IPS DF 6.9 (cell line): ENCODE data around the gene PRR14.
"Not testable (repeated sequence)": the region's sequence is repeated elsewhere in the genome, so short reads cannot be mapped to it uniquely, and the experiment has no call there.

Source experiments
- DNase-seq: peaks from one replicate; pipeline ENCODE4 v3.0.0-alpha.2; 2013; ENCODE audit warnings: low read depth, low spot score
- H3K27ac ChIP-seq: one replicate; pipeline ENCODE4 v1.5.1; 2013; ENCODE audit warnings: low read length, control low read depth
- H3K27me3 ChIP-seq: 2 replicates; pipeline ENCODE4 v1.6.1; 2013; ENCODE audit warnings: mild to moderate bottlenecking, low read length; ENCODE audit not compliant: control insufficient read depth, insufficient read depth
- H3K36me3 ChIP-seq: 2 replicates; pipeline ENCODE4 v1.6.1; 2013; ENCODE audit warnings: low read length; ENCODE audit not compliant: control insufficient read depth, insufficient read depth
- H3K4me1 ChIP-seq: 2 replicates; pipeline ENCODE4 v1.6.1; 2013; ENCODE audit warnings: low read length; ENCODE audit not compliant: control insufficient read depth, insufficient read depth
- H3K4me3 ChIP-seq: 2 replicates; pipeline ENCODE4 v1.5.1; 2013; ENCODE audit warnings: mild to moderate bottlenecking, low read length
- H3K9me3 ChIP-seq: 2 replicates; pipeline ENCODE4 v1.6.1; 2013; ENCODE audit warnings: low read length, inconsistent platforms; ENCODE audit not compliant: control insufficient read depth, insufficient read depth
- WGBS: extraction: QIAGEN DNeasy Blood & Tissue Kit; methylation state at CpG from one replicate; pipeline ENCODE4 v1.1.7; 2013; ENCODE audit warnings: mixed read lengths, missing lambda C conversion rate; ENCODE audit not compliant: insufficient read length, insufficient coverage; 5-methylcytosine and 5-hydroxymethylcytosine counted together

Gene PRR14

DNA sequence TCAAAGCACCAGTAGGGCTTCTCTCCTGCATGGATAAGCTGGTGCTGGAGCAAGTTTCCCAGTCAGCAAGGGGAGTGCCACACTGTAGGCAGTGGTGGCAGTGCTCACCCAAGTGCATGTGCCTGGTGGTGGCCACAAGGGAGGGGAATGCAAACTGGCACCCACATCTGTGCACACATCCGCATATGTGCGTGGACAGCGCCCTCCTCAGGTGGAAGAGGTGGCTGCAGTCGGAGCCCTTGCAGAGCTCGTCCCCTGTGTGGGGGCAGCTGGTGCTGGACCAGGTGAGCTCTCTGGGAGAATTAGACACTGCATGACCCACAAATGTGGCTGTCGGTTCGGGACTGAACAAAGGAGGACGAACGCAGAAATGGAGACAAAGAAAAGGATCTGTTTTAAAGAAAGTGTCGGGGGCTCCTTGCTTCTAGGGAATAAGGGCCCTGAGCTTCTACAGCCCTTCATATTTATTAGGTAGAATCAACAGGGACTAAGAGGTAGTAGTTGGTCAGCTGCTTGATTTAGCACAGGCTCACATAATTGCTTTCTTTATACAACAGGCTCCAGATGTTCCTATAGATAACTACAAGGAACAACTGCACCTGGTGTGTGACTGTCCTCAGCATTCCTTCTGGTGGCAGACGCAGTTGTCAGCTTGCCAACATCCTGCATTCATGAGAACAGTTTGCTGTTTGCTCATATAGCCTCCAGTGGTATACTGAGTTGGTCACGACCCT is 35.2 kb upstream of the PRR14 start:
- Histone ChIP-seq H3K36me3 (no peaks in the 10 kb centered on the region), H3K27ac (no peak overlapping the region), H3K4me1 (no peaks in the 10 kb centered on the region), H3K4me3 (no peak overlapping the region), H3K9me3 (no peaks in the 10 kb centered on the region), H3K27me3 (no peaks in the 10 kb centered on the region)
- WGBS = no CpG with 5 or more reads among the region's 12 CpGs
- DNase-seq = no peak

DNA sequence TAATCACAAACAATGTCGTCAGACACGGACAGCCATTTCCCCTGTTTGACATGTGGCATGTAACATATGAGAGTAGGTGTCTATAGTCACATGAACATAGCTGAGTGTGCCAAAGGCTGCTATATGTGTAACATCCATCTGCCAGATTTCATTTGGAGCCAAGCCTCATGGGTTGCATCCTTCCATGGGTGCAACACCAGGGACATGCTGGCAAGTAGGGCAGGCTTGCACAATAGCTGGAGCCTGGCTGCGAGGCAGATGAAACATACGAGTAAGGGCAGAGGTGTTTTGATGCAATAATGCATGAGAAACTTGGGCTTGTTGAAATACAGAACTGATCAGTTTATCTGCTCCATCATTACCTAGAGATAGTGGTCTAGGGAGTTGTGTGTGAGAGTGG is 31.6 kb upstream of the PRR14 start:
- H3K27ac ChIP-seq = no peak overlapping the region
- H3K4me1 ChIP-seq = no peaks in the 10 kb centered on the region
- H3K36me3 ChIP-seq = no peaks in the 10 kb centered on the region
- no peaks in the 10 kb centered on the region for H3K27me3 ChIP-seq
- H3K4me3 ChIP-seq = no peak overlapping the region
- no CpG with 5 or more reads among the region's 4 CpGs for WGBS
- no peaks in the 10 kb centered on the region for H3K9me3 ChIP-seq
- no peak for DNase-seq

DNA sequence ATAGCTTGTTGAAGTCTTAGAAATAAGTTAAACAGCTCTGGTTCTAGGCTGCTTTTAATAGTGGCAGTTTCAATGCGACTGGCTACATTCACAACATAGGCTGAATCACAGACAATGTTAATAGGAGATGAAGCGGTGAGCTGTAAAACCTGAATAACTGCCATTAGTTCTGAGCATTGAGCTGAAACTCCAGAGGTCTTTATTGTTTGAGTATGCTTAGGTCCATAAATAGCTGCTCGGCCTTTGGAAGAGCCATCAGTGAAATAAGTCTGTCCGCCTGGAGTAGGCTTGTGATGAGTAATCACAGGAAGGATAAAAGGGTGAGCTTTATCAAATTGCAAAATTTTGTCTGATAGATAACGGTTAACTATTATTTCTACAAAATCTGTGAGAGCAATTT is 31.1 kb upstream of the PRR14 start:
- Histone ChIP-seq H3K36me3 (no peaks in the 10 kb centered on the region), H3K27ac (no peak overlapping the region), H3K4me1 (no peaks in the 10 kb centered on the region), H3K9me3 (no peaks in the 10 kb centered on the region), H3K4me3 (no peak overlapping the region), H3K27me3 (no peaks in the 10 kb centered on the region)
- no CpG with 5 or more reads among the region's 5 CpGs for WGBS
- DNase-seq = no peak

DNA sequence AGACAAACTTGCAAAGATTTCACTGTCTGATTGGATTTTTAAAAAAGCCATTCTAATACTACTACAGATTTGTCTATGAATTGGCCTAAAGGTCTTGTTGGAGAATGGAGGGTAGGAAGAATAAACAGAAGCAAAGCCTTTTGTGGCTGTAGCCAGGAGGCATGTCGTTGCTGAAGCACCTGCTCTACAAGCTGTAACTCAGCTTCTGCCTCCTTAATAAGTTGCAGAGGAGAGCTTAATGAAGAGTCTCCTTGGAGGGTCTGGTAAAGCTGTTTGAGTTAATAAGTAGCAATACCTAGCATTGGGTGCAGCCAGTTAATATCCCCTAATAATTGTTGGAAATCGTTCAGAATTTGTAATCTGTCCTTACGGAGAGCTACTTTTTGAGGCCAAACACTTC is 30.6 kb upstream of the PRR14 start:
- H3K4me1 ChIP-seq = no peaks in the 10 kb centered on the region
- WGBS = no CpG with 5 or more reads among the region's 3 CpGs

DNA sequence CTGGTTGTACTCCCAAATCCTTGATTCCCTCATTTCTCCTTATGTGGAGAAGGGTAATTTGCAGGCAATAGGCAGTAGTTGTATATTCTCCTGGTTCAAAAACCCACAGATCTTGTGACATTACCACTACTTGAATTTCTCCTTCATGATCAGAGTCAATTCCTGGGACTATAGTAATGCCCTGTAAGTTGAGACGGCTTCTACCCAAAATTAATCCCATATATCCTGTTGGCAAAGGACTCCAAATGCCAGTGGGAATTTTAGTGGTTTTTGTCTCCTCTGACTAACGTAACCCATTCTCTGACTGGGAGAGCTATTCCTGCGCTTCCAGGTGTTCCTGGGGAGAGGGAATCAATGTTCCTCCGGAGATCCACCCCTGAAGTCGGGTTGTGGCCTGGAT is 29.0 kb upstream of the PRR14 start:
- no peaks in the 10 kb centered on the region for H3K27me3 ChIP-seq
- H3K4me1 ChIP-seq = no peaks in the 10 kb centered on the region
- H3K9me3 ChIP-seq = no peaks in the 10 kb centered on the region
- DNase-seq = no peak
- no CpG with 5 or more reads among the region's 5 CpGs for WGBS
- H3K27ac ChIP-seq = no peak overlapping the region
- H3K4me3 ChIP-seq = no peak overlapping the region
- H3K36me3 ChIP-seq = no peaks in the 10 kb centered on the region

More for the DNA sequence above, 30.6 kb upstream of the PRR14 start:
- H3K4me3 ChIP-seq = no peak overlapping the region
- H3K27ac ChIP-seq = no peak overlapping the region
- no peak for DNase-seq
- H3K36me3 ChIP-seq = no peaks in the 10 kb centered on the region
- no peaks in the 10 kb centered on the region for H3K27me3 ChIP-seq
- H3K9me3 ChIP-seq = no peaks in the 10 kb centered on the region

DNA sequence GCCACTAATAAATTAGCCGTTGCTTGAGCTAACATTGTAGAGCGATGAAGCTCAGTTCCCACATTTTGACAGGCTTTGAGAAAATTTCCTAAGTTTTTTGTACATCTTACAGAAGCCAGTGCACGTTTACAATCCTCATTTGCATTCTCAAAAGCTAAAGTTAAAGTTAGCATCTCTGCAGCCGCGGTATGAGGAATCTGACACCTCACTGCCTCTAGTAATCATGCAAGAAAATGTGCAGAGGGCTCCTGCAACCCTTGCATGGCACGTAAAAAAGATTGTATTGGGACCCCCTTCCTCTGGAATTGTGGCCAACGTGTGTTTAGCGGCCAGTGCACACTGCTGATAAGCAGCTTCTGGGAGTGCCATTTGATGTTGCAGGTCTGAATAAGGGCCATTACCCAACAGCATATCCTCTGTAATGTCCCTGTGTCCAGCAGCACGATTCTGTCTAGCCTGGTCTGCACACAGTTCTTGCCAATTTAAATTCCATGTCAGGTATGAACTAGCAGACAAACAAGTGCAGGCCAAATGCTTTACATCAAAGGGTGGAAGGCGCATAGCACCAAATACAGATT is 28.2 kb upstream of the PRR14 start:
- DNase-seq = no peak
- Histone ChIP-seq H3K4me3 (no peak overlapping the region), H3K36me3 (no peaks in the 10 kb centered on the region), H3K27me3 (no peaks in the 10 kb centered on the region), H3K9me3 (no peaks in the 10 kb centered on the region), H3K27ac (no peak overlapping the region), H3K4me1 (no peaks in the 10 kb centered on the region)
- whole genome bisulfite sequencing = no CpG with 5 or more reads among the region's 10 CpGs

DNA sequence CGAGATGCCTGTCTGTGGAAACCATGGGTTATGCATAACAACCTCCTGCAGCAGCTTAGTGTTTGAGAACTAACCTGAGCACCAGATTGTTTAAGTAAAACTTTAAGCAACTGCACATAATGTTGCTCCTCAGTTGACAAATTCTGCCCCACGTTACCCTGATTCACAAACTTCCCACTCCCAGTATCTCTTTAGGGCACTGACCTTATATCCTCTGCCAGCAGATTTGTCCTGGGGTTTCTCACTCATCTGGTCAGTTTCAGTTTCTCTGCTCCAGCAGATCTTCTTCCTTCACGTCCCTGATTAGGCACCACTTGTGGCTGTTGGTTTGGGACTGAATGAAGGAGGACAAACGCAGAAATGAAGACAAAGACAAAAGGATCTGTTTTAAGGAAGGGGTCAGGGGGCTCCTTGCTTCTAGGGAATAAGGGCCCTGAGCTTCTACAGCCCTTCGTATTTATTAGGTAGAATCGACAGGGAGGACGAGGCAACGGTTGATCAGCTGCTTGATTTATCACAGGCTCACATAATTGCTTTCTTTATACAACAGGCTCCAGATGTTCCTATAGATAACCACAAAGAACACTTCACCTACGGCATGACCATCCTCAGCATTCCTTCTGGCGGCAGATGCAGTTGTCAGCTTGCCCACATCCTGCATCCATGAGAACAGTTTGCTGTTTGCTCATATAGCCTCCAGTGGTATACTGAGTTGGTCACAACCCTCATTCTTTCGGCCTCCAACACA is 27.1 kb upstream of the PRR14 start:
- Histone ChIP-seq H3K9me3 (no peaks in the 10 kb centered on the region), H3K27ac (no peak overlapping the region), H3K27me3 (no peaks in the 10 kb centered on the region), H3K36me3 (no peaks in the 10 kb centered on the region), H3K4me3 (no peak overlapping the region), H3K4me1 (no peaks in the 10 kb centered on the region; the same call in 1 of the 2 replicates)
- DNase-seq = no peak
- WGBS = no CpG with 5 or more reads among the region's 11 CpGs

DNA sequence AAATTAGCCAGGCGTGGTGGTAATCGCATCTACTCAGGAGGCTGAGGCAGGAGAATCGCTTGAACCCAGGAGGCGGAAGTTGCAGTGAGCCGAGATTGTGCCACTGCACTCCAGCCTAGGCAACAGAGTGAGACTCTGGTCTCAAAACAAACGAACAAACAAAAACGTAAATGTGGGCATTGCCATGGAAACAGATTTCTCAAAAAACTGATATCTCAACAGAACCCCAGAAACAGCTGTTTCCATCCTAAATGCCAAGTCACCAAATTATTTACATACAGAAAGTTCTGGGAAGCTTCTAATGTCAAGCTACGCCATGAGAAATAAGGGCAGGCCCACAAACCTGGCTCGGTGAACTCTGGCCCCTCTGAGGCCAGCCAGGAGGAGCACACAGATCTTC is 24.5 kb upstream of the PRR14 start:
- no CpG with 5 or more reads among the region's 9 CpGs for WGBS
- DNase-seq = no peak
- H3K9me3 ChIP-seq = no peaks in the 10 kb centered on the region
- no peaks in the 10 kb centered on the region; the same call in 1 of the 2 replicates for H3K4me1 ChIP-seq
- no peak overlapping the region for H3K4me3 ChIP-seq
- no peaks in the 10 kb centered on the region for H3K36me3 ChIP-seq
- no peak overlapping the region for H3K27ac ChIP-seq
- no peaks in the 10 kb centered on the region for H3K27me3 ChIP-seq

DNA sequence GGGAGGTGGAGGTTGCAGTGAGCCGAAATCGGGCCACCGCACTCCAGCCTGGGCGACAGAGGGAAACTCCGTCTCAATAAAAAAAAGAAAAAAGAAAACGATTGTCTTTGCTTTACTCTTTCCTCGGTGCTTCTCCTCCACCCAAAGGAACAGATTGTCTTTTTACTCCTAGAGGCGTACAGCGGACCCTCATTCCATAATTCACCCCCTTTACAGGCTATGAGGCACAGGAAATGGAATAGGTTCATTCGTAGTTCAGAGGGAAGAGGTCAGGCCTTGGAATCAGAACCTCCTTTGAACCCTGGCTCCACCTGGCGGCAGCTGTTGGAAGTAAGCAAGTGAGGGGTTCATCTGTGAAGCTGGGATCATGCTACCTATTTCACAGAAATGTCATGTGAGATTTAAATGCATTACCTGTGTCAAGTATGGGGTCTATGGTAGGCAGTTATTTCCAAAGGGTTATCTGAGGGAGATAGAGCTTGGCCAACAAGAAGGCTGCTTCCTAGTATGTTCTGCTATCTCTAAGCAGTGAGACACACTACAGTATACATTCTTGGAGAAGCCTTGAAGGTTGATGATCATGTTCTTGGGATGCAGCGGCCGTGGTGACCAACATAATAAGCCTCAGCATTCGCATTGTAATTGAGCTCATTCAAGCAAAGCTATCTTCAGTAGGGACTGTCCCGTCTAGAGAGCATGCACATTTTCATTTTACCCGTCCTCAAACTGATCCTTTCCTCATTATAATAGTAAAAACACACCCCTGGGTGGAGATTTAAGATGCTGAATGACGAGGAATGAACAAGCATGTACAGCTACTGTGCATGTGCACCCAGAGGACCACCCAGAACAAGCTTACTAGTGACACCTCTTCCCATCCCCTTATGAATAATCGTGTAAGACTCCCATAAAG is 21.9 kb upstream of the PRR14 start:
- H3K36me3 ChIP-seq = no peaks in the 10 kb centered on the region
- H3K9me3 ChIP-seq = no peaks in the 10 kb centered on the region
- no peak overlapping the region for H3K4me3 ChIP-seq
- no peaks in the 10 kb centered on the region; the same call in 1 of the 2 replicates for H3K4me1 ChIP-seq
- whole genome bisulfite sequencing = no CpG with 5 or more reads among the region's 18 CpGs
- H3K27ac ChIP-seq = no peak overlapping the region
- no peak for DNase-seq
- H3K27me3 ChIP-seq = no peaks in the 10 kb centered on the region

DNA sequence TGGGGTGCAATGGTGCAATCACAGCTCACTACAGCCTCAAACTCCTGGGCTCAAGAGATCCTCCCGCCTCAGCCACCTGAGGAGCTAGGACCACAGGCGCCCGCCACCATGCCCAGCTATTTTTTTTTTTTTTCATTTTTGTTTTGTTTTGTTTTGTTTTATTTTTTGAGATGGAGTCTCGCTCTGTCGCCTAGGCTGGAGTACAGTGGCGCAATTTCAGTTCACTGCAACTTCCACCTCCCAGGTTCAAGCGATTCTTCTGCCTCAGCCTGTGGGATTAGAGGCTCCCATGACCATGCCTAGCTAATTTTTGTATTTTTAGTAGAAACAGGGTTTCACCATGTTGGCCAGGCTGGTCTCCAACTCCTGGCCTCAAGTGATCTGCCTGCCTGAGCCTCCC is 18.3 kb upstream of the PRR14 start:
- not testable (repeated sequence) for H3K36me3 ChIP-seq, H3K9me3 ChIP-seq, H3K4me1 ChIP-seq, H3K4me3 ChIP-seq, H3K27ac ChIP-seq, H3K27me3 ChIP-seq, DNase-seq
- no CpG with 5 or more reads among the region's 7 CpGs for WGBS
